Vagina (tissue), 2 donors: ENCODE results near the gene CTXND2. TPM values are rescaled to one million over a fixed set of nuclear protein-coding genes. Genes with fewer than 3 reads are reported as not detected.
"Not testable (repeated sequence)": the region's sequence is repeated elsewhere in the genome, so short reads cannot be mapped to it uniquely, and the experiment has no call there.

Source experiments
- DNase-seq, 2 donors: peaks; one replicate each; pipeline ENCODE4 v3.0.0-alpha.2; 2017; ENCODE audit errors: extremely low spot score in 2 of 2
- H3K27ac ChIP-seq: fragments of 200-600 bp; sonication (generic); one replicate; pipeline ENCODE4 v1.5.1; 2019
- H3K27me3 ChIP-seq: fragments of 200-600 bp; sonication (generic); one replicate; pipeline ENCODE4 v1.5.1; 2019
- H3K36me3 ChIP-seq, 2 donors: fragments of 200-600 bp; sonication (generic); one replicate each; pipeline ENCODE4 v1.5.1; 2017 to 2019
- H3K4me1 ChIP-seq: fragments of 200-600 bp; sonication (generic); one replicate; pipeline ENCODE4 v1.5.1; 2019
- H3K4me3 ChIP-seq, 2 donors: fragments of 200-600 bp; sonication (generic); 1 replicate in 1 of 2; 2 replicates in 1 of 2; pipeline ENCODE4 v1.5.1; 2016 to 2019
- H3K9me3 ChIP-seq: fragments of 200-600 bp; sonication (generic); one replicate; pipeline ENCODE4 v1.5.1; 2019
- CTCF ChIP-seq, 3 experiments: fragments of 450-650 bp in 2 of 3; fragments of 200-600 bp in 1 of 3; sonication (generic) in 1 of 3; IDR thresholded peaks; one replicate each; pipeline ENCODE4 v1.5.1; 2017 to 2019; ENCODE audit warnings: antibody characterized with exemption in 3 of 3, mild to moderate bottlenecking in 2 of 3, moderate library complexity in 2 of 3
- POLR2A ChIP-seq, 2 donors: fragments of 450-650 bp; IDR thresholded peaks; one replicate each; pipeline ENCODE4 v1.6.1; 2017; ENCODE audit warnings: antibody characterized with exemption in 2 of 2, mild to moderate bottlenecking in 2 of 2, moderate library complexity in 2 of 2
- POLR2AphosphoS5 ChIP-seq, 2 donors: sonication (generic); formaldehyde crosslinking; IDR thresholded peaks; one replicate each; pipeline ENCODE4 v1.9.0; 2017; ENCODE audit warnings: antibody characterized with exemption in 2 of 2, mild to moderate bottlenecking in 2 of 2, low read depth in 1 of 2; ENCODE audit not compliant: insufficient read depth in 1 of 2
- intact Hi-C: fragments of 100-400 bp; cut with DNase I; formaldehyde crosslinking; loops from one replicate; pipeline ENCODE4 v1.15.1; 2023
- total RNA-seq: library from RNA; depleted of rRNA; stranded (reverse); fragments of >200 nt; gene quantifications from one replicate; pipeline ENCODE4 v1.2.3, GENCODE V29; 2016

Gene CTXND2
- total RNA-seq, 1 donor from 2014 or later = not detected

- no peaks in the 10 kb centered on the region for H3K9me3 ChIP-seq
- TF ChIP-seq CTCF (IDR thresholded peaks at IDR 0.05) (no peak), POLR2AphosphoS5 (IDR thresholded peaks at IDR 0.05; ENCODE audit: insufficient read depth in 1 of 2, low read depth in 1 of 2) (no peak), POLR2A (IDR thresholded peaks at IDR 0.05) (no peak)
- no peak for DNase-seq
- H3K4me3 ChIP-seq = no peak overlapping the region
- H3K27me3 ChIP-seq = no peaks in the 10 kb centered on the region
- intact Hi-C loops = no loop called here
- H3K36me3 ChIP-seq = peaks cover 0 to 29% of the 10 kb centered on the region in 2 donors
- peak overlapping the region; percentile 10 for H3K27ac ChIP-seq
- peaks cover 6% of the 10 kb centered on the region for H3K4me1 ChIP-seq
Measured at GRCh38 chr1:150843474-150843873, 43.5 kb upstream of the CTXND2 start.

GRCh38 chr1:150846473-150847146 is 40.3 kb upstream of the CTXND2 start:
- intact Hi-C loops = no loop called here
- H3K27ac ChIP-seq = no peak overlapping the region
- no peak for TF ChIP-seq POLR2A (IDR thresholded peaks at IDR 0.05)
- TF ChIP-seq CTCF (IDR thresholded peaks at IDR 0.05) = no peak
- no peak for TF ChIP-seq POLR2AphosphoS5 (IDR thresholded peaks at IDR 0.05; ENCODE audit: insufficient read depth in 1 of 2, low read depth in 1 of 2)
- H3K36me3 ChIP-seq = peaks cover 0 to 24% of the 10 kb centered on the region in 2 donors
- DNase-seq = no peak
- H3K4me3 ChIP-seq = no peak overlapping the region
- no peaks in the 10 kb centered on the region for H3K27me3 ChIP-seq
- H3K4me1 ChIP-seq = peaks cover 6% of the 10 kb centered on the region
- no peaks in the 10 kb centered on the region for H3K9me3 ChIP-seq

- intact Hi-C loops, H3K9me3 ChIP-seq, H3K4me1 ChIP-seq, H3K27me3 ChIP-seq, DNase-seq, H3K4me3 ChIP-seq, H3K27ac ChIP-seq: not testable (repeated sequence)
- peaks cover 0 to 17% of the 10 kb centered on the region in 2 donors for H3K36me3 ChIP-seq
Measured at GRCh38 chr1:150850801-150851362, 36.1 kb upstream of the CTXND2 start.

GRCh38 chr1:150852734-150853133 is 34.2 kb upstream of the CTXND2 start:
- intact Hi-C loops, H3K9me3 ChIP-seq, DNase-seq, H3K4me3 ChIP-seq, H3K27ac ChIP-seq, H3K4me1 ChIP-seq, H3K27me3 ChIP-seq: not testable (repeated sequence)
- peaks cover 0 to 29% of the 10 kb centered on the region in 2 donors for H3K36me3 ChIP-seq

- intact Hi-C loops = no loop called here
- no peaks in the 10 kb centered on the region for H3K9me3 ChIP-seq
- H3K4me1 ChIP-seq = peaks cover 22% of the 10 kb centered on the region
- peaks cover 0 to 6% of the 10 kb centered on the region in 2 donors for H3K36me3 ChIP-seq
- H3K27ac ChIP-seq = no peak overlapping the region
- no peak for DNase-seq
- no peak overlapping the region for H3K4me3 ChIP-seq
- H3K27me3 ChIP-seq = no peaks in the 10 kb centered on the region
- no peak for TF ChIP-seq CTCF (IDR thresholded peaks at IDR 0.05)
- TF ChIP-seq POLR2AphosphoS5 (IDR thresholded peaks at IDR 0.05; ENCODE audit: insufficient read depth in 1 of 2, low read depth in 1 of 2) = no peak
- TF ChIP-seq POLR2A (IDR thresholded peaks at IDR 0.05) = no peak
Measured at GRCh38 chr1:150863724-150864123, 23.2 kb upstream of the CTXND2 start.

GRCh38 chr1:150864200-150864599 is 22.7 kb upstream of the CTXND2 start:
- peaks cover 20% of the 10 kb centered on the region for H3K4me1 ChIP-seq
- H3K27ac ChIP-seq, H3K27me3 ChIP-seq, H3K36me3 ChIP-seq, H3K4me3 ChIP-seq, DNase-seq, intact Hi-C loops, H3K9me3 ChIP-seq: not testable (repeated sequence)
